Muscle of arm (tissue), 12 donors: Measurements from ENCODE around the gene PDCD11. TPM values are rescaled to one million over a fixed set of nuclear protein-coding genes. Genes with fewer than 3 reads are reported as not detected.
A peak's percentile ranks its signal among the peaks of the same experiment; 100 is the strongest.
"Not testable (repeated sequence)": the region's sequence is repeated elsewhere in the genome, so short reads cannot be mapped to it uniquely, and the experiment has no call there.

Experiments
- DNase-seq: peaks from one replicate; pipeline ENCODE4 v3.0.0-alpha.2; 2013
- polyA plus RNA-seq, 12 donors: library from polyadenylated mRNA; unstranded; fragments of 120-200 nt; gene quantifications; one replicate each; pipeline ENCODE4 v1.2.1, GENCODE V29; 2013; ENCODE audit not compliant: insufficient read length in 12 of 12

Gene PDCD11
- polyA plus RNA-seq, 12 donors, result 18.1 to 29.8 (median 25.1) TPM; not detected in 1

GRCh38 chr10:103472005-103472404, 75.6 kb downstream of the PDCD11 start:
- DNase-seq, result no peak

GRCh38 chr10:103473261-103473671, 76.8 kb downstream of the PDCD11 start:
- no peak for DNase-seq

DNA sequence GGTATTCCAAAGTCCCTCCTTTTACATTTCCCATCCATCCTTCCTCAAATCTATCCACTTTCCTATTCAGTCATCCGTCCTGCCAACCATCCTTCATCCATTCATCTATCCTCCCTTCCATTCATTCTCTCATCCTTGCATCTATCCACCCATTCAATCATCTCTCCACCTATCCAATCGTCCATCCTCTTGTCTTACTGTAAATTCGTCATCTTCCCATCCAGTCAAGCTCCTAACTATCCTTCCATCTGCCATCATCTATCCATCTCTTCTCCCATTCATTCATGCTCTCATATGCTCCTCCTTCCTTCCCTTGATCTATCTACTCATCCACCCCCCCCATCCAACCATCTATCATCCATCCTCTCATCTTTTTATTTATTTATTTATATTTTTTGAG, 77.7 kb downstream of the PDCD11 start:
- no peak for DNase-seq

DNA sequence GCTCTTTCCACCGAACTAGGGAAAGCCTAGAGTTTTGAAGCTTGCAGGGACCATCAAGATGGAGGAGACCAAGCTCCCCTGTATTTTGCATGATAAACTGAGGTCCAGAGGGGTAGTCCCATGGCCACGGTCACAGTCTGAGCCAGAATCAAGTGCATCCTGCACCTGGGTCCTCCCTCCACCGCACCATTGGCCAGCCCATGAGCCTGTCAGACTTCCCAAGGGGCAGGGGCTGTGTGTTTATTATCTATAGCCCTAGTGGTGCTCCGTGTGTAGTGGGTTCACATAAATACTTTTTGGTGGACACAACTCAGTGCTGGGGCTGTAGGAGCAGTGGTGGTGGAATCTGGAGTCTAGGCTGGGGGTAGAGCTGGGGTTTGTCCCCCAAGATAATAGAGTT, 79.0 kb downstream of the PDCD11 start:
- DNase-seq, result no peak

DNA sequence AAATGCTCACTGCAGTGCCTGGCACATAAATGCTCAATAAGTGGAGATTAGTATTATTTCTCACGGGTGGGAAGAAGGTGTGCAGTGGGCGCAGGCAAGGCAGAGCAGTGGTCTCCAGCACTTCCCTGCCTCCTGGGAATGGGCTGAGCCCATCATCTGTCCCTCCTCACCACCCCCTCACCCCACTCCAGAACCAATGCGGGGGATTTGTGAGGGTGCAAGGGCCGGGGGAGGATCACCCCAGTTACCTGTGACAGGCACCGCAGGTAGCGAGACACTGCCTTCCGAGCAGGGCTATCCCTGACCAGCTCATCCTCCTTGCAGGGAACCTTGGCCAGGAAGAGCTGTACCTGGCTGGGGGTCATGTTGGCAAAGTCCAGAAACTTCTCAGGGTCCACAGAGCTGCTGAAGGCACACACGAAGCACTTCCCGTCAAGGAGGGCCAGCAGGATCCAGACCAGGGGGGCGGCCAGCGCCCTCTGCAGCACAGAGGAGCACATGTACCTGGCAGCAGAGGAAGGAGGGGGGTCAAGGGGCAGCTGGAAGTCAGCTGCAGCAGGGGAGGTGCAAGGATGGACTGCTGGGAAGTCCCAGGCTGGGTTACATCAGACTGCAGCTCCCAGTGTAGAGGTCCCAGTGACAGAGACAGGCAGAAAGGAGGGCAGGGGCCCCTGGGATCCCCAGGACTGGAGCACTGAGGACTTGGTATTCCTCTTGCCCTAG, 79.8 kb downstream of the PDCD11 start:
- DNase-seq, result no peak

GRCh38 chr10:103478671-103479070, 82.2 kb downstream of the PDCD11 start:
- no peak for DNase-seq

DNA sequence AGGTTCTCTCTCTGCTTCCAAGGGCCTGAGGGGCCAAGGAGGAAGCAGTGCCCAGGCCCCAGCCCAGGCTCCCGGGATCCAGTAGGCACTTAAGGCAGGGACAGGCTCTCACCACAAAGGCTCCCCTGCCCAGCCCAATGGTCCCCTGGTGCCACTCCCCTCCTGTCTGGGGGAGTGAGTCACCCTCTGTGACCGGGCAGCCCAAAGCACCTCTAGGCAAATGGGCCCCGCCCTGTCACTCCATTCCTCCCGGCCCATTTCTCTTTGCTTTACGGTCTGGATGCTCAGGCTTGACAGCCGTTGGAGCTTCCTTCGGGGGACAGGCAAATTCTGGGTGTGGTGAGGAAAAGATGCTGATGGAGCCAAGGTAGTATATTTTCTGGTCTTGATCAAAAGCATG, 82.7 kb downstream of the PDCD11 start, which contains the start of gene CALHM3:
Gene CALHM3 (minus strand): TSS at position 106 of the 400 bp plus-strand sequence. CDS start 208 bp downstream, outside the sequence.
- no peak for DNase-seq

DNA sequence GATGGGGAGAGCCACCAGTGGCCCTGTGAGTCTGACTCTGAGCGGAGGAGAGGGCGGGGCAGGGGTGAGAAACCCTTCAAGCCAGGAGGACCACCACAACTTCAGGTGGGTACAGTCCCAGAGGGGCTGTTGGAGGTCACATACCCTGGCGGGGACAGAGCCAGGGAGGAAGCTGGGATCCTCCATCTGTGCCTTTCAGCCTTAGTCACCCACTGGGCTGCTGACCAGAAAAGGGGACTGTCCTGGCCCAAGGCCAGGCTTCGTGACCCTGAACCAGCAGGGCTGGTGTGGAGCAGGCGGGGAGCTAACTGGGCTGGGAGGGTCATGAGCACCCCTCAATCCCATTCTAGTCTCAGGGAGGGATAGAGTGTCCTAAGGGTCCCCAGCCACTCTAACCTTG, 84.1 kb downstream of the PDCD11 start:
- no peak for DNase-seq

DNA sequence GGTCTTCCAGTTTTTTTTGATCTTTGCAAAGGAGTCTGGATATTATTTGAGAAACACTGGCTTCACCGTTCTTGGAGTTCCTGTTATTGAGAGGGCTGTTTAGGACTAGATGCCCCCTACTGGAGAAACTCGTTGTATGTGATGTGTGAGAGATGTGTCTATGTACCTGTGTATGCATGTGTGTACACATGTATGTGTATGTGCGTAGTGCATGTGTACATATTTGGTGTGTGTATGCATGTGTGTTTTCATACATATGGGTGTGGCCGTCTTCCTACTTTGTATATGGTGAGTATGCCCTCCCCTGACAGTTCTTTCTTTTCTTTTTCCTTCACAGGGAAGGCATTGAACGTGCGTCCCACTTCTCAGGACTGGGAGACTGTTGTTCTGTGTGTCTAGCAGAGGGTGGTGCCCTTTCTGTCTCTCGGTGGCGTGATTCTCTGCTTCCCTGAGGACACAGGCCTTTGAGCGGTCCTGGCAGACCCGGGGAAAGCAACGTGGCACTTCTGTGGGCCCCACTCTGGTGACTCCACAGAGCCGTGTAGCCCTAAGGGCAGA, 85.6 kb downstream of the PDCD11 start:
- peak; percentile 60 for DNase-seq

- not testable (repeated sequence) for DNase-seq
Observed at GRCh38 chr10:103486635-103487409, 90.4 kb downstream of the PDCD11 start.

DNA sequence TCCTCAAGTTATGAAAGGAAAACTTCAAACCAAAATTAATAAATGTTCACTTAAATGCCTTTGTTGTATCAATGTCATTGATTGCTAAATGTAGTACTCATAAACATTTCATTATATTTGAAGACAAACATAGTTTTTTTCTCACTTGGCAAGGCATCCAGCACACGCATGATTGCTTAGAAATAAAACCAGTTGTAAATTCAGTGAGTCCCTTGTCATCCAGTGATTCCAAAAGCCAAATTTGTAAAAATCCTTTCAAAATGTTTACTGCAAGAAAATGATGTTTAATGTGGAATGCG, 90.9 kb downstream of the PDCD11 start:
- DNase-seq, result no peak

- no peak for DNase-seq
Observed at GRCh38 chr10:103490986-103491314, 94.5 kb downstream of the PDCD11 start.

- no peak for DNase-seq
Observed at GRCh38 chr10:103491729-103492364, 95.4 kb downstream of the PDCD11 start.

- DNase-seq, result no peak
Observed at GRCh38 chr10:103492655-103493261, 96.3 kb downstream of the PDCD11 start.

DNA sequence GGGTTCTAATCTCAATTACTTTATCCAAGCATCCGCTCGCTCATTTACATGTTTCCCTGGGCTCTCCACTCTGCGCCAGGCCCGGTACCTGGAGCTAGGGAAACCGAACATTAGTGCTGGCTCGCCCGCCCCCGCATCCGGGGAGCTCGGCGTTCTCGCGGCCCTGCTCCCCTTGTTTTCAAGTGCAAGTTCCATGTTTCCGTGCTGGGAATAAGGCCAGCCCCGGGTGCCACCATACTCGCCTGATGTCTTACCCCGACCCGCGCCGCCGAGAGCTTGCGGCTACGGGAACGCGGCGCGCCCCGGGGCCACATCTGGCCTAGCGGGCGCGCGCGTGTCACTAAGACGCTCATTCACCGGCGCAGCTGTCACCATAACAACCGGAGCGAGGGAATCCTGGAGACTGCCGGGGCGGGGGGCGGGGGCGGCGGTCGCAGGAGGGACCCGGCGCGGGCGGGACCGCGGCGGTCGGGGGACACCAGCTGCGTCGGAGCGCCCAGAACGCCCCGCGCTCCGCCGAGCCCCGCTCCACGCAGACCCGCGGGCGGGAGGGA, 97.0 kb downstream of the PDCD11 start, which contains the start of gene NEURL1:
Gene NEURL1 (plus strand): TSS at position 344 of the 554 bp plus-strand sequence. CDS start 683 bp downstream, outside the sequence.
- DNase-seq, result no peak

DNA sequence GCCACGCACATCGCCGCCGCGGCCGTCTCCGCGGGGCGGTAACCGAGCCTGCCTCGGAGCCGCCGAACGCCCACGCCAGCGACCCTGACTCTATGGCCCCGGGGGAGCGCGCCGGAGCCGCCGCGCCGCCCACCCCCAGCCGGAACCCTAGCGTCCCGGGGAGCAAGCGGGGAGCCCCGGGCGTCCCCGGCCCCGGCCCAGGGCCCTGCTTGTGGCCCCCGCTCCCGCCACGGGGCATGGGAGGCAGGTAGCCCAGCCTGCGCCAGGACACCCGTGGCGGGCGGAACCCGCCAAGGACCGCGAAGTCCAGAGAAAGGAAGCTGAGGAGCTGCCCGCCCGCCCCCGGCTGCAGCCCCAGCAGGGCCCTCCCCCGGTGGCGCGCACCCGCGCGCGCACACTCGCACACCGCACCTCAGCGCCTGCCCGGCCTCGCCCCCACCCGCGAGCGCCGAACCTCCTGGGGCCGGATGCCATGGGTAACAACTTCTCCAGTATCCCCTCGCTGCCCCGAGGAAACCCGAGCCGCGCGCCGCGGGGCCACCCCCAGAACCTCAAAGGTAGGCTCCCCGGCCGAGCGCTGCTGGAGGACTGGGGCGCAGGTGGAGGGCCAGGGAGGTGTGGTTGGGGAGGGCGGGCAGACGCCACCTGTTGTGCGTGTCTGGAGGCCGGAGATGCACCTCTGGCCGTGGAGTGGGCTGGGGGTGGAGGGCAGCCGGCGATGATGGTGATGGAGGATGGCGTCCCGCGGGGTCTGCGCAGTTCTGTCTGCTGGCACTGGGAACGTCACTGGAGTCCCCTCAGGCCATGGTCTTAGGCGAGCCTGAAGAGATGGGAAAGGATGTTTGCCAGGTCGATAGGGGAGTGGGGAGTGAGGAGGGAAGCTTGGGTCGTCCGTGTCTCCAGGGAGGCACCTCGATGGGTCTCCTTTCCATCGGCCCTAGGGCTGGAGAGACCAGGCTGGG, 97.8 kb downstream of the PDCD11 start:
- DNase-seq, result no peak

- no peak for DNase-seq
Observed at GRCh38 chr10:103495321-103495720, 98.9 kb downstream of the PDCD11 start.
